ENCODE results near the gene SARDH.
"Not testable (repeated sequence)": the region's sequence is repeated elsewhere in the genome, so short reads cannot be mapped to it uniquely, and the experiment has no call there.

The SARDH gene

GRCh38 chr9:133775951-133776905 lies 38.1 kb upstream of the SARDH start:
- in situ Hi-C loops (cut with HindIII; ENCODE audit: low sequenced_read_pairs), result no loop called here

GRCh38 chr9:133775291-133775690 lies 37.1 kb upstream of the SARDH start:
- in situ Hi-C loops (cut with HindIII; ENCODE audit: low sequenced_read_pairs), result no loop called here

GRCh38 chr9:133774799-133775198 lies 36.6 kb upstream of the SARDH start:
- in situ Hi-C loops (cut with HindIII; ENCODE audit: low sequenced_read_pairs), result no loop called here

GRCh38 chr9:133773889-133774655 lies 35.9 kb upstream of the SARDH start:
- in situ Hi-C loops (cut with HindIII; ENCODE audit: low sequenced_read_pairs), result no loop called here

GRCh38 chr9:133772581-133772980 lies 34.4 kb upstream of the SARDH start:
- in situ Hi-C loops (cut with HindIII; ENCODE audit: low sequenced_read_pairs), result no loop called here

- in situ Hi-C loops (cut with HindIII; ENCODE audit: low sequenced_read_pairs), result no loop called here
These were observed 33.6 kb upstream of the SARDH start for GRCh38 chr9:133771486-133772482.

GRCh38 chr9:133770076-133770777 lies 32.1 kb upstream of the SARDH start:
- in situ Hi-C loops (cut with HindIII; ENCODE audit: low sequenced_read_pairs), result no loop called here

GRCh38 chr9:133769511-133770075 lies 31.4 kb upstream of the SARDH start:
- in situ Hi-C loops (cut with HindIII; ENCODE audit: low sequenced_read_pairs), result no loop called here

GRCh38 chr9:133768859-133769510 lies 30.8 kb upstream of the SARDH start:
- in situ Hi-C loops (cut with HindIII; ENCODE audit: low sequenced_read_pairs), result no loop called here

- in situ Hi-C loops (cut with HindIII; ENCODE audit: low sequenced_read_pairs), result no loop called here
These were observed 30.3 kb upstream of the SARDH start for GRCh38 chr9:133768371-133768858.

- in situ Hi-C loops (cut with HindIII; ENCODE audit: low sequenced_read_pairs), result no loop called here
These were observed 29.5 kb upstream of the SARDH start for GRCh38 chr9:133767625-133768024.

- in situ Hi-C loops (cut with HindIII; ENCODE audit: low sequenced_read_pairs), result no loop called here
These were observed 28.9 kb upstream of the SARDH start for GRCh38 chr9:133767008-133767407.

- in situ Hi-C loops (cut with HindIII; ENCODE audit: low sequenced_read_pairs), result not testable (repeated sequence)
These were observed 28.1 kb upstream of the SARDH start for GRCh38 chr9:133766234-133766633.

GRCh38 chr9:133763272-133764183 lies 25.4 kb upstream of the SARDH start:
- in situ Hi-C loops (cut with HindIII; ENCODE audit: low sequenced_read_pairs), result no loop called here

- in situ Hi-C loops (cut with HindIII; ENCODE audit: low sequenced_read_pairs), result no loop called here
These were observed 24.5 kb upstream of the SARDH start for GRCh38 chr9:133762488-133763271.

- in situ Hi-C loops (cut with HindIII; ENCODE audit: low sequenced_read_pairs), result no loop called here
These were observed 23.6 kb upstream of the SARDH start for GRCh38 chr9:133761641-133762248.

Measured in endothelial cell of hepatic sinusoid (primary cell).